Fibroblast of lung (primary cell): ENCODE results near the gene CTNNA2.

Source experiments
- CTCF ChIP-seq, 2 donors: IDR thresholded peaks in 1 of 2; conservative IDR thresholded peaks in 1 of 2; 1 replicate in 1 of 2; 2 replicates in 1 of 2; pipeline ENCODE4 v1.5.1; 2011 to 2012; ENCODE audit warnings: low read length in 2 of 2, control low read depth in 1 of 2, inconsistent platforms in 1 of 2, low read depth in 1 of 2, mild to moderate bottlenecking in 1 of 2
- EZH2 ChIP-seq: IDR thresholded peaks from 2 replicates; pipeline ENCODE4 v1.5.1; 2012; ENCODE audit warnings: low read length, control low read depth, mild to moderate bottlenecking; ENCODE audit errors: missing control alignments

- TF ChIP-seq CTCF (conservative IDR thresholded peaks at IDR 0.05 in 1 of 2, IDR thresholded peaks at IDR 0.05 in 1 of 2; ENCODE audit: low read depth in 1 of 2, low read length in 2 of 2), result no peak
- no peak for TF ChIP-seq EZH2
Measured at GRCh38 chr2:80545420-80546210, 1032.8 kb downstream of the CTNNA2 start.
